Fibroblast of lung (primary cell): Measurements from ENCODE around the gene ANKZF1.

Source experiments
- EZH2 ChIP-seq: IDR thresholded peaks from 2 replicates; pipeline ENCODE4 v1.5.1; 2012; ENCODE audit warnings: low read length, control low read depth, mild to moderate bottlenecking; ENCODE audit errors: missing control alignments
- TF ChIP-seq, protein P1 (sequence below), 2 donors: IDR thresholded peaks in 1 of 2; conservative IDR thresholded peaks in 1 of 2; 1 replicate in 1 of 2; 2 replicates in 1 of 2; pipeline ENCODE4 v1.5.1; 2011 to 2012; ENCODE audit warnings: low read length in 2 of 2, control low read depth in 1 of 2, inconsistent platforms in 1 of 2, low read depth in 1 of 2, mild to moderate bottlenecking in 1 of 2

DNA sequence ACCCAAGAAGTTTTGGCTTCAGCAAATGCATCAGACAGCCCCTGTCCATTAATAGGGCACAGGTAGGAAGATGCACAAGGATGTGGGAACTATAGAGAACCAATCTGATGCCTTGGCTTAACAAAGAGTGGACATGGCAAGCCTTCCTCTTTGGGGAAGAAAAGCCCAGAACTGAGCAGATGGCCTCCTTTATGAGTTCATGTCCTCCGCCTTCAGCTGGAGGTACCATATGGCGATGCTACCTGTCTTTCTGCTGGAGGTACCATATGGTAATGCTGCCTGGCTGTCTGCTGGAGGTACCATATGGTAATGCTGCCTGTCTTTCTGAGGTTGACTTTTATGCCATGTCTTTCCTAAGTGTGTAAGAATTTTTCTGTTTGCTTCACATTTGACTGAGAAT is 45.5 kb upstream of the ANKZF1 start:
- TF ChIP-seq, protein P1, sequence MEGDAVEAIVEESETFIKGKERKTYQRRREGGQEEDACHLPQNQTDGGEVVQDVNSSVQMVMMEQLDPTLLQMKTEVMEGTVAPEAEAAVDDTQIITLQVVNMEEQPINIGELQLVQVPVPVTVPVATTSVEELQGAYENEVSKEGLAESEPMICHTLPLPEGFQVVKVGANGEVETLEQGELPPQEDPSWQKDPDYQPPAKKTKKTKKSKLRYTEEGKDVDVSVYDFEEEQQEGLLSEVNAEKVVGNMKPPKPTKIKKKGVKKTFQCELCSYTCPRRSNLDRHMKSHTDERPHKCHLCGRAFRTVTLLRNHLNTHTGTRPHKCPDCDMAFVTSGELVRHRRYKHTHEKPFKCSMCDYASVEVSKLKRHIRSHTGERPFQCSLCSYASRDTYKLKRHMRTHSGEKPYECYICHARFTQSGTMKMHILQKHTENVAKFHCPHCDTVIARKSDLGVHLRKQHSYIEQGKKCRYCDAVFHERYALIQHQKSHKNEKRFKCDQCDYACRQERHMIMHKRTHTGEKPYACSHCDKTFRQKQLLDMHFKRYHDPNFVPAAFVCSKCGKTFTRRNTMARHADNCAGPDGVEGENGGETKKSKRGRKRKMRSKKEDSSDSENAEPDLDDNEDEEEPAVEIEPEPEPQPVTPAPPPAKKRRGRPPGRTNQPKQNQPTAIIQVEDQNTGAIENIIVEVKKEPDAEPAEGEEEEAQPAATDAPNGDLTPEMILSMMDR (conservative IDR thresholded peaks at IDR 0.05 in 1 of 2, IDR thresholded peaks at IDR 0.05 in 1 of 2; ENCODE audit: low read depth in 1 of 2, low read length in 2 of 2): no peak
- no peak for TF ChIP-seq EZH2
